ENCODE measurements around the gene DZIP1. TPM values are rescaled to one million over a fixed set of nuclear protein-coding genes. Genes with fewer than 3 reads are reported as not detected.

The DZIP1 gene
- total RNA-seq, 1 donor from 2014 or later: 12.7 TPM

DNA sequence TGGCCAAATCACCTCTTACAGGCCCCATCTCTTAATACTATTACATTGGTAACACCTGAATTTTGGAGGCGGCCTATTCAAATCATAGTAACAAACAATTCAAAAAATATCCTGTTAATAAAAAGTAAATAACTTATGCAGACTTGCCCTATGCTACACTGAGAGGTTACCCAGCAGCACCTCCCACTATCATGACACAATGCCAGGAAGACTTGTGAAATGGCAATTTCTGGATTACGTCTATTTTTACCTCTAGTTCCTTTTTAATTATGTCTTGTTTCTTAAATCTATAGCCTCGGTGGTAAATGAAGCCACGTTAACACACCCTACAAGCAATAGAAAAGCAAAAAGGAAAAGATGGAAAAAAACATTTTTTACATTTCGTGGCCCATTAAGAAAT lies 6.2 kb upstream of the DZIP1 start:
- no peaks in the 10 kb centered on the region for H3K9me3 ChIP-seq
- H3K4me1 ChIP-seq: no peaks in the 10 kb centered on the region
- TF ChIP-seq, protein P1, sequence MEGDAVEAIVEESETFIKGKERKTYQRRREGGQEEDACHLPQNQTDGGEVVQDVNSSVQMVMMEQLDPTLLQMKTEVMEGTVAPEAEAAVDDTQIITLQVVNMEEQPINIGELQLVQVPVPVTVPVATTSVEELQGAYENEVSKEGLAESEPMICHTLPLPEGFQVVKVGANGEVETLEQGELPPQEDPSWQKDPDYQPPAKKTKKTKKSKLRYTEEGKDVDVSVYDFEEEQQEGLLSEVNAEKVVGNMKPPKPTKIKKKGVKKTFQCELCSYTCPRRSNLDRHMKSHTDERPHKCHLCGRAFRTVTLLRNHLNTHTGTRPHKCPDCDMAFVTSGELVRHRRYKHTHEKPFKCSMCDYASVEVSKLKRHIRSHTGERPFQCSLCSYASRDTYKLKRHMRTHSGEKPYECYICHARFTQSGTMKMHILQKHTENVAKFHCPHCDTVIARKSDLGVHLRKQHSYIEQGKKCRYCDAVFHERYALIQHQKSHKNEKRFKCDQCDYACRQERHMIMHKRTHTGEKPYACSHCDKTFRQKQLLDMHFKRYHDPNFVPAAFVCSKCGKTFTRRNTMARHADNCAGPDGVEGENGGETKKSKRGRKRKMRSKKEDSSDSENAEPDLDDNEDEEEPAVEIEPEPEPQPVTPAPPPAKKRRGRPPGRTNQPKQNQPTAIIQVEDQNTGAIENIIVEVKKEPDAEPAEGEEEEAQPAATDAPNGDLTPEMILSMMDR (IDR thresholded peaks at IDR 0.05): no peak
- no peaks in the 10 kb centered on the region for H3K27me3 ChIP-seq
- H3K27ac ChIP-seq: no peak overlapping the region
- no peak overlapping the region for H3K4me3 ChIP-seq
- intact Hi-C loops (cut with DNase I): no loop called here
- DNase-seq (ENCODE audit: low spot score in 2 of 2): no peak
- H3K36me3 ChIP-seq: no peaks in the 10 kb centered on the region

DNA sequence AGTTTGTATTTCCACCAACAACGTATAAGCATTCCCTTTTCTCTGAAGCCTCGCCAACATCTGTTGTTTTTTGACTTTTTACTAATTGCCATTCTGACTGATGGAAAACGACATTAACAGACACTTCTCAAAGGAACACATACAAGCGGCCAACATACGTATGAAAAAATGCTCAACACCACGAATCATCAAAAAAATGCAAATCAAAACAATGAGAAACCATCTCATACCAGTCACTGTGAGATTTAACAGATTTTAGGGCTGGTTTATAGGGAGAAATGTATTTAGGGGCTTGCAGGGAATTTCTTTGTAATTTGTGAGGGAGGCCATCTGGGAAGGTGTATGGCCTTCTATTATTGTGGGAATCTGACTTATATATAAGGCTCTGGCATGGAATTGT lies 2.8 kb upstream of the DZIP1 start:
- H3K36me3 ChIP-seq: no peaks in the 10 kb centered on the region
- no peak for DNase-seq (ENCODE audit: low spot score in 2 of 2)

DNA sequence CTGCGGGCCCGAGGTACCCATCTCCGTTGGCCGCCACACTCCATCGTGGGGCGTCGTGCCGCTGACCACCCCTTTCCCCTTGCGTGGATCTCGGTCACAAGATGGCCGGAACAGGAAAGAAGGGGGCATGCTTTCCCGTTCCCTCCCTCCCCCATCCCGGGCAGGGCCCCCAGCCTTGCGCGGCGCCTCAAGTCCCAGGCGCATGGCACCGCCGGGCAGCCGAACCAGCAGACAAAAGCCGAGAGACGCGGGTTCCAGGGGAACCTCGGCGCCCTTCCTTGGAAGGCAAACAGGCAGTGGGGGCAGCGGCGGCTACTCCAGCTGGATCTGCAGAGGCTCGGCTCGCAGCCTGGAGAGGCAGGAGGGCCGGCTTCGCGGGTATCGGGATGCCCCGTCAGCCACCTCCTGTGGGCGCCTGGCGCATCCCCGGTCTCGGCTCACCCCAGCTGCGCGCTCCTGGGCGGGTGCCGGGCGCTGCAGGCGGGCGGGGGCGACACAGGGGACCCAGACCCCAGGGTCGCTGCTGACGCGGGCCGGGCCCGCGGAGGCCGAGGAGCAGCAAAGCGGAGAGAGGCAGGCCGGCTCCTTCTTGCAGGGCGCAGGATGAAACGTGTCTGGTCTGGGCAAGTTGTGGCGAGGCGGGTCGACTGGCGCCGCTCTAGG lies 439 bp downstream of the DZIP1 start:
- TF ChIP-seq, protein P1 (IDR thresholded peaks at IDR 0.05): no peak
- no peak for DNase-seq (ENCODE audit: low spot score in 2 of 2)
- no peaks in the 10 kb centered on the region for H3K27me3 ChIP-seq
- no peaks in the 10 kb centered on the region for H3K9me3 ChIP-seq
- peak overlapping the region; percentile 66 to 77 for H3K4me3 ChIP-seq
- H3K36me3 ChIP-seq: no peaks in the 10 kb centered on the region
- intact Hi-C loops (cut with DNase I): loop anchor here (1.0 kb wide), 1 partner anchor 32 kb away; no protein-coding TSS in a partner anchor
- peak overlapping the region; percentile 70 to 72 for H3K27ac ChIP-seq
- peaks cover 4 to 7% of the 10 kb centered on the region in 2 donors for H3K4me1 ChIP-seq

More for the DNA sequence above, 2.8 kb upstream of the DZIP1 start:
- intact Hi-C loops (cut with DNase I): no loop called here
- H3K27ac ChIP-seq: no peak overlapping the region
- TF ChIP-seq, protein P1 (IDR thresholded peaks at IDR 0.05): no peak
- H3K4me3 ChIP-seq: no peak overlapping the region
- H3K9me3 ChIP-seq: no peaks in the 10 kb centered on the region
- H3K4me1 ChIP-seq: peaks cover 0 to 4% of the 10 kb centered on the region in 2 donors
- no peaks in the 10 kb centered on the region for H3K27me3 ChIP-seq

DNA sequence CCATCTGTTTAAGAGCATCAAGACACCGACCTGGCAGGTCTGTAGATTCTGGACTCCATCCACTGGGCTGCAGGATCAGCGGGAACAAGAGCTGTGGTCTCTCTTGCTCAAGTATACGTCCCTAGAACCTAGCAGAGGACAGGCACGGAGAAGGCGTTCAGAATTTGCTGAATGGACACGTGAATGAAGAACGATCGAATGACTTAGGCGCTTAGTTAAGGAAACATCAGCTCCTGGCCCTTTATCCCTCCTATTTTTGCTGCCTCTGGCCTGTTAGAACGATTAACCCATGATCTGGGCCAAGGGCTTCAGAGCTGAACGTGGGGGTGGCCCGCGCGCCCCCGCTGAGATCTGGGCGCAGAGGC lies 953 bp downstream of the DZIP1 start:
- no peak for DNase-seq (ENCODE audit: low spot score in 2 of 2)
- peaks cover 4 to 7% of the 10 kb centered on the region in 2 donors for H3K4me1 ChIP-seq
- H3K27me3 ChIP-seq: no peaks in the 10 kb centered on the region
- TF ChIP-seq, protein P1 (IDR thresholded peaks at IDR 0.05): no peak
- intact Hi-C loops (cut with DNase I): no loop called here
- H3K36me3 ChIP-seq: no peaks in the 10 kb centered on the region
- H3K27ac ChIP-seq: peak overlapping the region; percentile 70 to 72
- no peaks in the 10 kb centered on the region for H3K9me3 ChIP-seq
- H3K4me3 ChIP-seq: peak overlapping the region; percentile 66 to 77

DNA sequence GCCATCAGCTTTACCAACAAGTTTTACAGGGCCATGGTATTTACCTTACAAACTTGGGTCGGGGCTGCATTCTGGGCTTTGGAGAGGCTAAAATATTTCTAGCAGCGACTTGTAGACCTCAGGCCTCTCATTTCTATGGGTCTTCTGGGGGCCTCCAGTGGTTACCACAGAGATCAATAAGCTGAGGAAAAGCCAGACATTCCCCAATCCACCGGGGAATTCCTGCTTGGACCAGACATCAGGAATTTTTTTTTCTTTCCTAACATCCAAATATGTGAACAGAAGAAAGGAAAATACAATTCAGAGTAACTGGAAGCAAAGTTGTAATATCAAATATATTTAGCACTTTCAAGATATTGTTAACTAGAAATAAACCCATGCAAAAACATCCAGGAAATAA lies 1.5 kb downstream of the DZIP1 start:
- Histone ChIP-seq H3K36me3 (no peaks in the 10 kb centered on the region), H3K9me3 (no peaks in the 10 kb centered on the region), H3K4me3 (peak overlapping the region; percentile 66 to 77), H3K4me1 (peaks cover 4 to 7% of the 10 kb centered on the region in 2 donors), H3K27me3 (no peaks in the 10 kb centered on the region), H3K27ac (peak overlapping the region; percentile 70 to 72)
- intact Hi-C loops (cut with DNase I): no loop called here
- DNase-seq (ENCODE audit: low spot score in 2 of 2): no peak
- TF ChIP-seq, protein P1 (IDR thresholded peaks at IDR 0.05): no peak

All from ascending aorta (tissue), 2 donors.